K562 (cell line): ENCODE results near the gene CATSPER4. TPM values are rescaled to one million over a fixed set of nuclear protein-coding genes. Genes with fewer than 3 reads are reported as not detected.

ENCODE experiments used
- CHD7 ChIP-seq: fragments of 200-600 bp; sonication (generic); IDR thresholded peaks from one replicate; pipeline ENCODE4 v1.6.1; 2012; ENCODE audit warnings: mild to moderate bottlenecking, low read depth, low read length, inconsistent platforms
- E2F5 ChIP-seq: sonication (generic); formaldehyde crosslinking; IDR thresholded peaks from 2 replicates; pipeline ENCODE4 v1.8.0; 2022; ENCODE audit warnings: mild to moderate bottlenecking, missing genetic modification reagents
- HDAC6 ChIP-seq: IDR thresholded peaks from 2 replicates; pipeline ENCODE4 v1.6.1; 2012; ENCODE audit warnings: low read depth, mild to moderate bottlenecking, control low read depth, inconsistent platforms, low read length, moderate library complexity
- ID3 ChIP-seq, 2 experiments: fragments of 250-450 bp in 1 of 2; fragments of 450-650 bp in 1 of 2; sonication (Bioruptor Pico) in 1 of 2; IDR thresholded peaks; 2 replicates each; pipeline versions ENCODE4 v1.6.1 to v1.8.0; 2016 to 2021; ENCODE audit warnings: mild to moderate bottlenecking in 2 of 2, moderate library complexity in 2 of 2, missing compliant biosample characterization in 1 of 2, missing genetic modification characterization in 1 of 2
- MCM7 ChIP-seq, 2 experiments: fragments of 450-650 bp; IDR thresholded peaks; 2 replicates each; pipeline ENCODE4 v1.6.1; 2016 to 2018
- PKNOX1 ChIP-seq: fragments of 450-650 bp; IDR thresholded peaks from 2 replicates; pipeline ENCODE4 v1.6.1; 2016
- SREBF2 ChIP-seq: sonication (generic); formaldehyde crosslinking; IDR thresholded peaks from 2 replicates; pipeline ENCODE4 v1.4.0; 2020; ENCODE audit warnings: mild to moderate bottlenecking, missing genetic modification reagents
- ZC3H11A ChIP-seq: IDR thresholded peaks from 2 replicates; pipeline ENCODE4 v1.6.1; 2012; ENCODE audit warnings: low read depth, low read length, improper control_type of control experiment
- ZNF197 ChIP-seq: fragments of 200-800 bp; sonication (Bioruptor generic); IDR thresholded peaks from 2 replicates; pipeline ENCODE4 v1.6.1; 2016; ENCODE audit warnings: low read depth, missing genetic modification characterization, missing compliant biosample characterization
- ZNF436 ChIP-seq: fragments of 250-450, 450-650 bp; sonication (Bioruptor Pico); formaldehyde crosslinking; IDR thresholded peaks from 2 replicates; pipeline ENCODE4 v1.7.0; 2020; ENCODE audit warnings: mild to moderate bottlenecking
- polyA plus RNA-seq, 8 experiments: library from polyadenylated mRNA; depleted of rRNA in 4 of 8; stranded (reverse) in 5 of 8; unstranded in 3 of 8; fragments of >200 nt; fragmentation: Nextera tagmentation in 2 of 8; fragmentation: Illumina TruSeq in 1 of 8; extraction: Ambion mirVana in 2 of 8; extraction: Trizol in 1 of 8; gene quantifications; 2 replicates each; pipeline versions ENCODE4 v1.2.1 to v1.2.3, GENCODE V29; 2011 to 2014; ENCODE audit warnings: inconsistent platforms in 1 of 8, missing spikeins in 1 of 8
- total RNA-seq, 7 experiments: library from RNA; depleted of rRNA in 6 of 7; stranded (reverse); fragments of >200 nt in 6 of 7; fragmentation: Illumina TruSeq in 2 of 7; extraction: Trizol in 2 of 7; gene quantifications; 2 replicates each; pipeline versions ENCODE4 v1.2.1 to v1.2.3, GENCODE V29; 2011 to 2021; ENCODE audit warnings: low replicate concordance in 1 of 7

CATSPER4 gene
- total and polyA plus RNA-seq, 9 of the 15 experiments (the other 6 are each of a cell fraction or from before 2014, with no cell fraction given), result 0.04 to 0.13 TPM; not detected in 7

GRCh38 chr1:26233903-26234643 is 43.7 kb downstream of the CATSPER4 start, which contains the start of gene CEP85 (continued):
- TF ChIP-seq CHD7 (no peak), PKNOX1 (peak; percentile 34; the same call in 1 of the 2 replicates), SREBF2 (CRISPR knock-in tag) (no peak), MCM7 (IDR thresholded peaks at IDR 0.05) (no peak), ZNF197 (CRISPR knock-in tag) (no peak), ID3 (CRISPR knock-in tag; IDR thresholded peaks at IDR 0.05) (no peak), ID3 (tag; IDR thresholded peaks at IDR 0.05) (no peak; the same call in 1 of the 2 replicates), HDAC6 (no peak; the same call in 1 of the 2 replicates), ZNF436 (CRISPR knock-in tag) (no peak), E2F5 (CRISPR knock-in tag) (no peak; the same call in 1 of the 2 replicates), ZC3H11A (no peak)
